NCI-H446 (cell line): ENCODE data around the gene SORBS2.

Experiments used
- DNase-seq, 2 experiments: peaks; one replicate each; lab custom pipeline; 2025; lab: John Stamatoyannopoulos, UW

SORBS2 gene

GRCh38 chr4:185773419-185773818 is 38.6 kb downstream of the SORBS2 start:
- no peak for DNase-seq

GRCh38 chr4:185772391-185773093 is 39.5 kb downstream of the SORBS2 start:
- DNase-seq = no peak

- no peak for DNase-seq
Observed at GRCh38 chr4:185771711-185772390, 40.1 kb downstream of the SORBS2 start.

- no peak for DNase-seq
Observed at GRCh38 chr4:185767528-185767927, 44.5 kb downstream of the SORBS2 start.

GRCh38 chr4:185764876-185765275 is 47.1 kb downstream of the SORBS2 start:
- no peak for DNase-seq

- DNase-seq = no peak
Observed at GRCh38 chr4:185761352-185762235, 50.4 kb downstream of the SORBS2 start.

GRCh38 chr4:185758807-185759206 is 53.2 kb downstream of the SORBS2 start:
- no peak for DNase-seq

- no peak for DNase-seq
Observed at GRCh38 chr4:185755451-185755850, 56.5 kb downstream of the SORBS2 start.

- DNase-seq = no peak
Observed at GRCh38 chr4:185754961-185755360, 57.0 kb downstream of the SORBS2 start.

- no peak for DNase-seq
Observed at GRCh38 chr4:185752872-185753271, 59.1 kb downstream of the SORBS2 start.

GRCh38 chr4:185749858-185750257 is 62.1 kb downstream of the SORBS2 start:
- no peak for DNase-seq

GRCh38 chr4:185748901-185749390 is 63.0 kb downstream of the SORBS2 start:
- no peak for DNase-seq

- no peak for DNase-seq
Observed at GRCh38 chr4:185745891-185746290, 66.1 kb downstream of the SORBS2 start.

- DNase-seq = no peak
Observed at GRCh38 chr4:185744946-185745345, 67.0 kb downstream of the SORBS2 start.

- DNase-seq = no peak
Observed at GRCh38 chr4:185744488-185744862, 67.5 kb downstream of the SORBS2 start.

- DNase-seq = no peak
Observed at GRCh38 chr4:185743722-185744487, 68.1 kb downstream of the SORBS2 start.

GRCh38 chr4:185742766-185743165 is 69.2 kb downstream of the SORBS2 start:
- DNase-seq = no peak

GRCh38 chr4:185741795-185742194 is 70.2 kb downstream of the SORBS2 start:
- DNase-seq = no peak

GRCh38 chr4:185740471-185740873 is 71.5 kb downstream of the SORBS2 start:
- no peak for DNase-seq

GRCh38 chr4:185738820-185739219 is 73.2 kb downstream of the SORBS2 start:
- no peak for DNase-seq

- no peak for DNase-seq
Observed at GRCh38 chr4:185738038-185738552, 73.9 kb downstream of the SORBS2 start.
